ENCODE results near the gene CIZ1.

- TF ChIP-seq, protein P1, sequence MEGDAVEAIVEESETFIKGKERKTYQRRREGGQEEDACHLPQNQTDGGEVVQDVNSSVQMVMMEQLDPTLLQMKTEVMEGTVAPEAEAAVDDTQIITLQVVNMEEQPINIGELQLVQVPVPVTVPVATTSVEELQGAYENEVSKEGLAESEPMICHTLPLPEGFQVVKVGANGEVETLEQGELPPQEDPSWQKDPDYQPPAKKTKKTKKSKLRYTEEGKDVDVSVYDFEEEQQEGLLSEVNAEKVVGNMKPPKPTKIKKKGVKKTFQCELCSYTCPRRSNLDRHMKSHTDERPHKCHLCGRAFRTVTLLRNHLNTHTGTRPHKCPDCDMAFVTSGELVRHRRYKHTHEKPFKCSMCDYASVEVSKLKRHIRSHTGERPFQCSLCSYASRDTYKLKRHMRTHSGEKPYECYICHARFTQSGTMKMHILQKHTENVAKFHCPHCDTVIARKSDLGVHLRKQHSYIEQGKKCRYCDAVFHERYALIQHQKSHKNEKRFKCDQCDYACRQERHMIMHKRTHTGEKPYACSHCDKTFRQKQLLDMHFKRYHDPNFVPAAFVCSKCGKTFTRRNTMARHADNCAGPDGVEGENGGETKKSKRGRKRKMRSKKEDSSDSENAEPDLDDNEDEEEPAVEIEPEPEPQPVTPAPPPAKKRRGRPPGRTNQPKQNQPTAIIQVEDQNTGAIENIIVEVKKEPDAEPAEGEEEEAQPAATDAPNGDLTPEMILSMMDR (IDR thresholded peaks at IDR 0.05; ENCODE audit: low read depth, low read length) = no peak
- no peak for TF ChIP-seq POLR2A (IDR thresholded peaks at IDR 0.05; ENCODE audit: extremely low read depth, insufficient read length)
- no peak for TF ChIP-seq MAX (IDR thresholded peaks at IDR 0.05; ENCODE audit: low read depth, low read length)
- no peak for TF ChIP-seq MYC (IDR thresholded peaks at IDR 0.05; ENCODE audit: low read depth, low read length)
These were observed 70.5 kb downstream of the CIZ1 start for GRCh38 chr9:128120741-128121465.

Measured in NB4 (cell line).